NCI-H82 treated with DMSO at 0.1 percent for 48 hours (cell line): ENCODE results near the gene SH3BP5L.

ENCODE experiments used
- DNase-seq: peaks from one replicate; lab custom pipeline; 2025; ENCODE audit not compliant: unreplicated experiment; lab: John Stamatoyannopoulos, UW

The SH3BP5L gene

DNA sequence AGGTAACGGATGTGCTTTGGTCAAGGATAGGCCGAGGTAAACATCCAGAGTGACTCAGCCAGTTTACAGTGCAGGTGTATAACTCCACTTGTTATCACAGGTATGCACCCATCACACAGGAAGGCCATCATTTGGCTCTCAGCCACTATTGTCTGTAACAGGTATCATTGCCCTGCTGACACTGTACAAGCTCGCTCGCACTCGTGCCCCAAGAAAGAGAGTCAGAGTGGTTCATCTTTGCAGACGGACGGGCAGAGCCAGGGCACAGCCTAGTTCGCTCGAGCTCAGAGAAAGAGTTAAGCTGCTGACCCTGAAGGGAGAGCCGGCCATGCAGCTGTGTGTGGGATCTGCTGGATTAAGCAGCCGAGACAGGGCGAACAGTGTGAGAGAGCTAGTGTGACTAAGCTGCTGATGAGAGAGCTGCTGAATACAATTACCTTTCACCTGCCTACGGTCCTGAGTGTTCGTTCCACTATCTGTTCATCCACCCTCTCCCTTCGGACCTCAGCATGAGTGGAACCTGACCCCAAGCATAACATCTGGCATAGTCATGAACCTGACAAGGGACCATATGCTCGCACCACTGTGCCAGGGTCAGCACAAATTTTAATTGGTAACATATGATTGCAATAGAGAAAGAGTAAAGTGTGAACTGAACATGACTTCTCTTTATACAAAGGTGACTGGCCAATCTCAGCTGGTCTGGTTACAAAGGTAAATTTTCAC is 43.1 kb downstream of the SH3BP5L start:
- DNase-seq: no peak

- DNase-seq: no peak
These were observed 46.4 kb downstream of the SH3BP5L start for GRCh38 chr1:248779350-248779749.

DNA sequence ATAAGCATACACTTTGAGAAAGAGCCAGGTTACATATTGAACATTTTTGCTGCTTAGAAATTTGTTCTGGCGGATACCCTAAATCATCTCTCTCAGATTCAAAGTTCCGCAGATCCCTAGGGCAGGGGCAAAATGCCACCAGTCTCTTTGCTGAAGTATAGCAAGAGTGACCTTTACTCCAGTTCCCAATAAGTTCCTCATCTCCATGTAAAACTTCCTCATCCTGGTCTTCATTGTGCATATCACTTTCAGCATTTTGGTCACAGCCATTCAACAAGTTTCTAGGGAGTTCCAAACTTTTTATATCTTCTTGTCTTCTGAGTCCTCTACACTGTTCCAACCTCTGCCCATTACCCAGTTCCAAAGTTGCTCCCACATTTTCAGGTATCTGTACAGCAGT is 46.8 kb downstream of the SH3BP5L start:
- no peak for DNase-seq

DNA sequence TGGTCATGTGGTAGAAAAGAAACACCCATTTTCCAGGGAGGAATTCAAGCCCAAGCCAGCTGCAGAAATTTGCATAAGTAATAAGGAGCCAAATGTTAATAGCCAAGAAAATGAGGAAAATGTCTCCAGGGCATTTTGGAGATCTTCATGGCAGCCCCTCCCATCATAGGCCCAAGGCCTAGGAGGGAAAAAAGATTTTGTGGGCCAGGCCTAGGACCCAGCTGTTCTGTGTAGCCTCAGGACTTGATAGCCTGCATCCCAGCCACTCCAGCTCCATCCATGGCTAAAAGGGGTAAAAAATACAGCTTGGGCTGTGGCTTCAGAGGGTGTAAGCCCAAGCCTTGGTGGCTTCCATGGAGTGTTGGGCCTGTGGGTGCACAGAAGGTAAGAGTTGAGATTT is 48.7 kb downstream of the SH3BP5L start:
- no peak for DNase-seq

DNA sequence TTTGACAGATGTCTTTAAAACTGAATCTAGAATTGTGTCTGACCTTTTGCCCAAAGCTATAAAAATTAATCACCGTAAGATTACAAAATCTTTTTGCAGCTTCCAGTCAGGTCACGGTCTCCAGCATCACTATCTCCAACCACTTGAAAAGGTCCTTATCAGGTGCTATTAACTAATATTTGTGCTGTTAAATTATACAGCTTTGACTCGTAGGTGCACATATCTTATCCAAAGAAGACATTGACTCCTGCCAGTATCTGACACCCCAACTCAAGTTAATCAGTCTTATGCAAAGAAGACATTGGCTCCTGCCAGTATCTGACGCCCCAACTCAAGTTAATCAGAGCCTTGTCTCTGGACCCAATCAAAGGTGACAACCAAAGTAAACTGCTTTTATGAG is 50.3 kb downstream of the SH3BP5L start:
- no peak for DNase-seq
